K562 (cell line): Measurements from ENCODE around the gene LCMT2. TPM values are rescaled to one million over a fixed set of nuclear protein-coding genes. Genes with fewer than 3 reads are reported as not detected.

Source experiments
- CAMTA2 ChIP-seq: fragments of 250-450 bp; sonication (Bioruptor Pico); conservative IDR thresholded peaks from 2 replicates; pipeline ENCODE4 v1.5.1; 2022
- CCAR2 ChIP-seq: fragments of 200-400 bp; formaldehyde crosslinking; IDR thresholded peaks from 2 replicates; pipeline ENCODE4 v1.6.1; 2017; ENCODE audit warnings: mild to moderate bottlenecking, low read depth, low read length
- EP300 ChIP-seq: IDR thresholded peaks from 2 replicates; pipeline ENCODE4 v1.6.1; 2012; ENCODE audit warnings: low read length, improper control_type of control experiment
- EP400 ChIP-seq: fragments of 450-650 bp; IDR thresholded peaks from 2 replicates; pipeline ENCODE4 v1.6.1; 2017; ENCODE audit warnings: antibody characterized with exemption, mild to moderate bottlenecking, moderate library complexity
- FOXM1 ChIP-seq, 2 experiments: fragments of 450-650 bp in 1 of 2; sonication (generic) in 1 of 2; formaldehyde crosslinking in 1 of 2; IDR thresholded peaks; 2 replicates each; pipeline versions ENCODE4 v1.6.1 to v1.9.0; 2017 to 2022; ENCODE audit warnings: low read depth in 2 of 2, mild to moderate bottlenecking in 2 of 2, missing genetic modification reagents in 1 of 2, moderate library complexity in 1 of 2
- GATAD2A ChIP-seq: fragments of 450-650 bp; IDR thresholded peaks from 2 replicates; pipeline ENCODE4 v1.6.1; 2017
- MCM3 ChIP-seq: fragments of 450-650 bp; IDR thresholded peaks from 2 replicates; pipeline ENCODE4 v1.6.1; 2016
- MCM7 ChIP-seq, 2 experiments: fragments of 450-650 bp; IDR thresholded peaks; 2 replicates each; pipeline ENCODE4 v1.6.1; 2016 to 2018
- NR2C1 ChIP-seq, 2 experiments: fragments of 450-650 bp; IDR thresholded peaks; 2 replicates each; pipeline ENCODE4 v1.6.1; 2017; ENCODE audit warnings: mild to moderate bottlenecking in 2 of 2, antibody characterized with exemption in 1 of 2, inconsistent platforms in 1 of 2, missing compliant biosample characterization in 1 of 2, missing genetic modification characterization in 1 of 2
- XRCC4 ChIP-seq: IDR thresholded peaks from one replicate; pipeline ENCODE4 v1.6.1; 2011; ENCODE audit not compliant: insufficient read depth, insufficient read length; ENCODE audit errors: extremely low read depth
- ZBTB43 ChIP-seq: sonication (generic); formaldehyde crosslinking; IDR thresholded peaks from 2 replicates; pipeline ENCODE4 v1.8.0; 2023; ENCODE audit warnings: mild to moderate bottlenecking, missing genetic modification reagents
- ZNF165 ChIP-seq: fragments of 250-450 bp; sonication (Bioruptor Pico); IDR thresholded peaks from 2 replicates; pipeline ENCODE4 v1.4.0; 2020; ENCODE audit warnings: borderline replicate concordance
- ZNF316 ChIP-seq: fragments of 450-650 bp; IDR thresholded peaks from 2 replicates; pipeline ENCODE4 v1.6.1; 2016
- ZNF57 ChIP-seq: fragments of 450-650 bp; formaldehyde crosslinking; IDR thresholded peaks from 2 replicates; pipeline ENCODE4 v1.4.0; 2020; ENCODE audit warnings: mild to moderate bottlenecking, moderate library complexity
- polyA plus RNA-seq, 8 experiments: library from polyadenylated mRNA; depleted of rRNA in 4 of 8; stranded (reverse) in 5 of 8; unstranded in 3 of 8; fragments of >200 nt; fragmentation: Nextera tagmentation in 2 of 8; fragmentation: Illumina TruSeq in 1 of 8; extraction: Ambion mirVana in 2 of 8; extraction: Trizol in 1 of 8; gene quantifications; 2 replicates each; pipeline versions ENCODE4 v1.2.1 to v1.2.3, GENCODE V29; 2011 to 2014; ENCODE audit warnings: inconsistent platforms in 1 of 8, missing spikeins in 1 of 8
- total RNA-seq, 7 experiments: library from RNA; depleted of rRNA in 6 of 7; stranded (reverse); fragments of >200 nt in 6 of 7; fragmentation: Illumina TruSeq in 2 of 7; extraction: Trizol in 2 of 7; gene quantifications; 2 replicates each; pipeline versions ENCODE4 v1.2.1 to v1.2.3, GENCODE V29; 2011 to 2021; ENCODE audit warnings: low replicate concordance in 1 of 7
- TF ChIP-seq, protein P1 (sequence below), 2 experiments: IDR thresholded peaks in 1 of 2; conservative IDR thresholded peaks in 1 of 2; 2 replicates each; pipeline ENCODE4 v1.6.1; 2016; ENCODE audit warnings: low read depth in 2 of 2, mild to moderate bottlenecking in 1 of 2, missing compliant biosample characterization in 1 of 2, missing genetic modification characterization in 1 of 2, moderate library complexity in 1 of 2
- TF ChIP-seq, protein P2 (sequence below): sonication (generic); formaldehyde crosslinking; IDR thresholded peaks from 2 replicates; pipeline ENCODE4 v1.8.0; 2023; ENCODE audit warnings: missing genetic modification reagents, mild to moderate bottlenecking, borderline replicate concordance

Gene LCMT2
- total and polyA plus RNA-seq, 9 of the 15 experiments (the other 6 are each of a cell fraction or from before 2014, with no cell fraction given) = 2.5 to 22.3 (median 15.2) TPM

DNA sequence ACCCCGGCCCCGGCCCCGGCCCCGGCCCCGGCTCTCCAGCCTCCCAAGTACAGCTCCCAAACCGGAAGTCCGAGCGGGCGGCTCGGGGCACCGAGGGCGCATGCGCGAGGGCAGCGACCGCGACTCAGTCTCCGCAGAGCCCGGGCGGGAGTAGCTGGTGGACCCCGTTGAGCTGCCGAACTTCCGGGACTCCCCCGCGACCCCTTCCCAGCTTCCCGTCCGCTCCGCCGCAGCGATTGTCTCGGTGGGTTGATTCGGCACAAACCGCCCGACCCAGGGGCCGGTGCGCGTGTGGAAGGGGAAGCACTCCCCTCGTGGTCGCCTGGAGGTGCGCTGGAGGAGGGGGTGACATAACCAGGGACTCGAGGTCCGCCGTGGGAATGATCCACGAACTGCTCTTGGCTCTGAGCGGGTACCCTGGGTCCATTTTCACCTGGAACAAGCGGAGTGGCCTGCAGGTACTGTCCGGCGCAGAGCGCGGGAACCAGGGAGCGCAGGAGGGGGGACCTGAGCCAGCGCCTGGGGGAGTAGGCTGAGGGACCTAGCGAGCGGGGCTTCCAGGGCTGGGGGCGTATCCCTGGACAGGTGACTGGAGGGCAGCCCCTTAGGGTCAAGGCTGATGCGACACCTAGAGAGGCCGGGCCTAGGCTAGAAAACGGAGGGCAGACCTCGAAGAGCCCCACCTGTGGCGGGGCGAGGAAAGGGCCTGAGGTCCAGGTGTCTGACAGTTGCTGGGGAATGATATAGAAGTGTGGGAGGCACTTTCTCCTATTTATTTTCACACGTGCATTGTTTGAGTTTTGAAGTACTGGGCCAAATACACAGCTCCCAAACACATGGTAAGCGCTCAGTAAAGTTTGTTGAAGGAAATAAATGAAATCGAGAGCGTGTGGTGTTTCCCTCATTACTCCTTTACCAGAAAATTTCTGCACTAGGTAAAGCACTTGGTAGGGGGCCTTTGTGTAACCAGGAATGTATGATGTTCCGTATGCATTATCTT, 40.9 kb upstream of the LCMT2 start, which contains the start of the genes TUBGCP4 and ZSCAN29 (continued):
- TF ChIP-seq, protein P1, sequence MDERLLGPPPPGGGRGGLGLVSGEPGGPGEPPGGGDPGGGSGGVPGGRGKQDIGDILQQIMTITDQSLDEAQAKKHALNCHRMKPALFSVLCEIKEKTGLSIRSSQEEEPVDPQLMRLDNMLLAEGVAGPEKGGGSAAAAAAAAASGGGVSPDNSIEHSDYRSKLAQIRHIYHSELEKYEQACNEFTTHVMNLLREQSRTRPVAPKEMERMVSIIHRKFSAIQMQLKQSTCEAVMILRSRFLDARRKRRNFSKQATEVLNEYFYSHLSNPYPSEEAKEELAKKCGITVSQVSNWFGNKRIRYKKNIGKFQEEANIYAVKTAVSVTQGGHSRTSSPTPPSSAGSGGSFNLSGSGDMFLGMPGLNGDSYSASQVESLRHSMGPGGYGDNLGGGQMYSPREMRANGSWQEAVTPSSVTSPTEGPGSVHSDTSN (CRISPR knock-in tag; IDR thresholded peaks at IDR 0.05; ENCODE audit: low read depth) = no peak
- TF ChIP-seq, protein P1 (tag; conservative IDR thresholded peaks at IDR 0.05; ENCODE audit: low read depth) = 0 out of 2 replicates have a peak, but pooled peaks have one; percentile 26
- TF ChIP-seq CCAR2 (no peak), MCM7 (IDR thresholded peaks at IDR 0.05) (no peak), ZBTB43 (CRISPR knock-in tag) (no peak), MCM3 (no peak), ZNF316 (no peak), GATAD2A (no peak), NR2C1 (IDR thresholded peaks at IDR 0.05) (peak; percentile 53), NR2C1 (tag; IDR thresholded peaks at IDR 0.05) (no peak), FOXM1 (IDR thresholded peaks at IDR 0.05; ENCODE audit: low read depth) (peak; percentile 42; the same call in 1 of the 2 replicates), FOXM1 (CRISPR knock-in tag; IDR thresholded peaks at IDR 0.05; ENCODE audit: low read depth) (no peak), EP400 (peak; percentile 89), EP300 (no peak), ZNF57 (CRISPR knock-in tag) (no peak), CAMTA2 (CRISPR knock-in tag) (no peak), XRCC4 (no peak), ZNF165 (CRISPR knock-in tag) (no peak)
- TF ChIP-seq, protein P2, sequence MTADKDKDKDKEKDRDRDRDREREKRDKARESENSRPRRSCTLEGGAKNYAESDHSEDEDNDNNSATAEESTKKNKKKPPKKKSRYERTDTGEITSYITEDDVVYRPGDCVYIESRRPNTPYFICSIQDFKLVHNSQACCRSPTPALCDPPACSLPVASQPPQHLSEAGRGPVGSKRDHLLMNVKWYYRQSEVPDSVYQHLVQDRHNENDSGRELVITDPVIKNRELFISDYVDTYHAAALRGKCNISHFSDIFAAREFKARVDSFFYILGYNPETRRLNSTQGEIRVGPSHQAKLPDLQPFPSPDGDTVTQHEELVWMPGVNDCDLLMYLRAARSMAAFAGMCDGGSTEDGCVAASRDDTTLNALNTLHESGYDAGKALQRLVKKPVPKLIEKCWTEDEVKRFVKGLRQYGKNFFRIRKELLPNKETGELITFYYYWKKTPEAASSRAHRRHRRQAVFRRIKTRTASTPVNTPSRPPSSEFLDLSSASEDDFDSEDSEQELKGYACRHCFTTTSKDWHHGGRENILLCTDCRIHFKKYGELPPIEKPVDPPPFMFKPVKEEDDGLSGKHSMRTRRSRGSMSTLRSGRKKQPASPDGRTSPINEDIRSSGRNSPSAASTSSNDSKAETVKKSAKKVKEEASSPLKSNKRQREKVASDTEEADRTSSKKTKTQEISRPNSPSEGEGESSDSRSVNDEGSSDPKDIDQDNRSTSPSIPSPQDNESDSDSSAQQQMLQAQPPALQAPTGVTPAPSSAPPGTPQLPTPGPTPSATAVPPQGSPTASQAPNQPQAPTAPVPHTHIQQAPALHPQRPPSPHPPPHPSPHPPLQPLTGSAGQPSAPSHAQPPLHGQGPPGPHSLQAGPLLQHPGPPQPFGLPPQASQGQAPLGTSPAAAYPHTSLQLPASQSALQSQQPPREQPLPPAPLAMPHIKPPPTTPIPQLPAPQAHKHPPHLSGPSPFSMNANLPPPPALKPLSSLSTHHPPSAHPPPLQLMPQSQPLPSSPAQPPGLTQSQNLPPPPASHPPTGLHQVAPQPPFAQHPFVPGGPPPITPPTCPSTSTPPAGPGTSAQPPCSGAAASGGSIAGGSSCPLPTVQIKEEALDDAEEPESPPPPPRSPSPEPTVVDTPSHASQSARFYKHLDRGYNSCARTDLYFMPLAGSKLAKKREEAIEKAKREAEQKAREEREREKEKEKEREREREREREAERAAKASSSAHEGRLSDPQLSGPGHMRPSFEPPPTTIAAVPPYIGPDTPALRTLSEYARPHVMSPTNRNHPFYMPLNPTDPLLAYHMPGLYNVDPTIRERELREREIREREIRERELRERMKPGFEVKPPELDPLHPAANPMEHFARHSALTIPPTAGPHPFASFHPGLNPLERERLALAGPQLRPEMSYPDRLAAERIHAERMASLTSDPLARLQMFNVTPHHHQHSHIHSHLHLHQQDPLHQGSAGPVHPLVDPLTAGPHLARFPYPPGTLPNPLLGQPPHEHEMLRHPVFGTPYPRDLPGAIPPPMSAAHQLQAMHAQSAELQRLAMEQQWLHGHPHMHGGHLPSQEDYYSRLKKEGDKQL (CRISPR knock-in tag) = no peak
